B cell (primary cell): Measurements from ENCODE around the gene KATNB1. TPM values are rescaled to one million over a fixed set of nuclear protein-coding genes. Genes with fewer than 3 reads are reported as not detected.

Experiments
- ATAC-seq: fragments of 200-7000 bp; cut with Tn5 transposase; one replicate; pipeline ENCODE4 v1.10.0; 2021; ENCODE audit warnings: low read depth, mild to moderate bottlenecking, moderate number of reproducible peaks, moderate library complexity
- CTCF ChIA-PET: fragments of 350-600 bp; sonication (Branson Sonifier 250); formaldehyde crosslinking; loops from one replicate; lab custom pipeline; 2021; ENCODE audit warnings: antibody characterized with exemption, inconsistent platforms; lab: Charles Lee
- POLR2A ChIA-PET: fragments of 350-600 bp; sonication (Branson Sonifier 250); formaldehyde crosslinking; loops from one replicate; lab custom pipeline; 2021; ENCODE audit warnings: antibody characterized with exemption; lab: Charles Lee
- DNase-seq: peaks from one replicate; pipeline ENCODE4 v3.0.0; 2013
- H2AFZ ChIP-seq: 2 replicates; pipeline ENCODE4 v1.6.1; 2012; ENCODE audit warnings: mild to moderate bottlenecking, low read depth, low read length; ENCODE audit not compliant: insufficient read depth, poor library complexity, severe bottlenecking
- H3K27ac ChIP-seq, 2 donors: 1 replicate in 1 of 2; 2 replicates in 1 of 2; pipeline ENCODE4 v1.5.1; 2012 to 2013; ENCODE audit warnings: low read length in 2 of 2, mild to moderate bottlenecking in 2 of 2, moderate library complexity in 1 of 2
- H3K27me3 ChIP-seq, 4 experiments: fragments of 200-600 bp in 1 of 4; sonication (generic) in 1 of 4; replicated peaks in 1 of 4; 1 replicate in 2 of 4; 2 replicates in 2 of 4; pipeline versions ENCODE4 v1.6.1 to v1.7.0; 2013 to 2016; ENCODE audit warnings: low read length in 3 of 4, mild to moderate bottlenecking in 2 of 4, mixed read lengths in 1 of 4, moderate library complexity in 1 of 4; ENCODE audit not compliant: insufficient read depth in 4 of 4, control insufficient read depth in 3 of 4; ENCODE audit errors: control extremely low read depth in 1 of 4
- H3K36me3 ChIP-seq, 2 experiments: replicated peaks in 1 of 2; 1 replicate in 1 of 2; 2 replicates in 1 of 2; pipeline versions ENCODE4 v1.6.1 to v1.7.1; 2013; ENCODE audit warnings: low read length in 1 of 2; ENCODE audit not compliant: insufficient read depth in 2 of 2, control insufficient read depth in 1 of 2; ENCODE audit errors: control extremely low read depth in 1 of 2, extremely low read depth in 1 of 2
- H3K4me1 ChIP-seq, 2 donors: fragments of 200-600 bp in 1 of 2; sonication (generic) in 1 of 2; 1 replicate in 1 of 2; 2 replicates in 1 of 2; pipeline versions ENCODE4 v1.5.1 to v1.6.1; 2013 to 2017; ENCODE audit warnings: low read length in 2 of 2; ENCODE audit not compliant: control insufficient read depth in 2 of 2, insufficient read depth in 2 of 2
- H3K4me2 ChIP-seq: replicated peaks from 2 replicates; pipeline ENCODE3; 2012; ENCODE audit warnings: mild to moderate bottlenecking, low read depth, low read length; ENCODE audit not compliant: poor library complexity, severe bottlenecking
- H3K4me3 ChIP-seq, 5 experiments: fragments of 200-600 bp in 1 of 5; sonication (generic) in 1 of 5; 1 replicate in 3 of 5; 2 replicates in 2 of 5; pipeline versions ENCODE4 v1.5.1 to v1.7.0; 2011 to 2016; ENCODE audit warnings: low read length in 4 of 5, mild to moderate bottlenecking in 4 of 5, low read depth in 2 of 5, control low read depth in 1 of 5, moderate library complexity in 1 of 5; ENCODE audit not compliant: insufficient read depth in 1 of 5; ENCODE audit errors: control extremely low read depth in 1 of 5, extremely low read depth in 1 of 5
- H3K79me2 ChIP-seq: fragments of 200-600 bp; sonication (generic); one replicate; pipeline ENCODE4 v1.6.0; 2016; ENCODE audit warnings: low read length; ENCODE audit not compliant: control insufficient read depth, insufficient read depth
- H3K9ac ChIP-seq: fragments of 200-600 bp; sonication (generic); 2 replicates; pipeline ENCODE4 v1.6.1; 2017; ENCODE audit warnings: mild to moderate bottlenecking, low read length, moderate library complexity
- H3K9me3 ChIP-seq, 3 donors: one replicate each; pipeline versions ENCODE4 v1.6.1 to v1.7.1; 2013; ENCODE audit warnings: low read length in 2 of 3; ENCODE audit not compliant: control insufficient read depth in 2 of 3, insufficient read depth in 1 of 3; ENCODE audit errors: control extremely low read depth in 1 of 3
- H4K20me1 ChIP-seq: 2 replicates; pipeline ENCODE4 v1.6.0; 2012; ENCODE audit warnings: mild to moderate bottlenecking, low read length; ENCODE audit not compliant: insufficient read depth, control insufficient read depth, poor library complexity, severe bottlenecking
- H3K27ac Mint-ChIP-seq: one replicate; pipeline ENCODE4 v1.8.0; 2021; ENCODE audit warnings: mixed read lengths
- H3K27me3 Mint-ChIP-seq: one replicate; pipeline ENCODE4 v1.8.0; 2021; ENCODE audit warnings: mixed read lengths
- H3K4me1 Mint-ChIP-seq: one replicate; pipeline ENCODE4 v1.8.0; 2021; ENCODE audit warnings: mixed read lengths
- H3K4me3 Mint-ChIP-seq: one replicate; pipeline ENCODE4 v1.8.0; 2021; ENCODE audit warnings: mixed read lengths
- H3K9me3 Mint-ChIP-seq: one replicate; pipeline ENCODE4 v1.8.0; 2022; ENCODE audit warnings: mixed read lengths; ENCODE audit not compliant: insufficient read depth
- CTCF ChIP-seq: fragments of 200-600 bp; IDR thresholded peaks from one replicate; pipeline ENCODE4 v1.8.0; 2022; ENCODE audit warnings: antibody characterized with exemption, mild to moderate bottlenecking
- EZH2 ChIP-seq: IDR thresholded peaks from 2 replicates; pipeline ENCODE4 v1.6.1; 2012; ENCODE audit warnings: borderline replicate concordance, low read depth, mild to moderate bottlenecking, moderate library complexity, low read length; ENCODE audit not compliant: insufficient read depth, poor library complexity, severe bottlenecking
- WGBS: methylation state at CpG from one replicate; pipeline ENCODE4 v1.1.5; 2013; ENCODE audit warnings: missing lambda C conversion rate; ENCODE audit not compliant: insufficient coverage; 5-methylcytosine and 5-hydroxymethylcytosine counted together
- intact Hi-C: fragments of 100-400 bp; cut with micrococcal nuclease; formaldehyde crosslinking; loops from one replicate; pipeline ENCODE4 v1.10.0; 2022
- polyA plus RNA-seq: library from polyadenylated mRNA; depleted of rRNA; stranded (reverse); fragments of >200 nt; gene quantifications from 2 replicates; pipeline ENCODE4 v1.2.3, GENCODE V29; 2012
- total RNA-seq, 2 donors: library from RNA; stranded (reverse); fragments of 120-200 nt in 1 of 2; gene quantifications; 1 replicate in 1 of 2; 2 replicates in 1 of 2; pipeline versions ENCODE4 v1.2.3 to v1.2.4, GENCODE V29; 2013 to 2022

The KATNB1 gene
- total and polyA plus RNA-seq, 2 donors (not counting 1 experiment from before 2014, with no cell fraction given), result 20.3 to 29.0 TPM

- Mint-ChIP-seq H3K9me3 (no peaks in the 10 kb centered on the region), H3K4me1 (no peaks in the 10 kb centered on the region), H3K4me3 (no peak overlapping the region), H3K27ac (no peak overlapping the region), H3K27me3 (no peaks in the 10 kb centered on the region)
- Histone ChIP-seq H4K20me1 (no peaks in the 10 kb centered on the region), H3K4me1 (peaks cover 0 to 3% of the 10 kb centered on the region in 2 donors), H3K79me2 (no peaks in the 10 kb centered on the region), H3K9me3 (no peaks in the 10 kb centered on the region), H3K36me3 (peaks cover 0 to 3% of the 10 kb centered on the region in 2 experiments), H3K4me2 (no peak overlapping the region), H3K27me3 (no peaks in the 10 kb centered on the region), H3K27ac (no peak overlapping the region), H3K4me3 (no peak overlapping the region), H3K9ac (no peak overlapping the region), H2AFZ (no peak overlapping the region)
- 83% methylated on average over 9 of the region's 11 CpGs for WGBS
- peak; percentile 77 for DNase-seq
- peak; percentile 94 for ATAC-seq
- ChIA-PET CTCF (interaction anchor here (0.8 to 1.0 kb wide), 2 partner anchors 9 to 21 kb away, joined by 4 to 5 read pairs; partner anchors contain the start of gene KATNB1), POLR2A (no interaction called here)
- TF ChIP-seq EZH2 (no peak), CTCF (peak; percentile 80)
- intact Hi-C loops, result loop anchor here (1.0 kb wide), 1 partner anchor 22 kb away; the partner anchor contains the start of gene KATNB1
These were observed 21.8 kb downstream of the KATNB1 start for GRCh38 chr16:57757326-57757786.

GRCh38 chr16:57757883-57758282 lies 22.3 kb downstream of the KATNB1 start:
- Histone ChIP-seq H4K20me1 (no peaks in the 10 kb centered on the region), H3K27me3 (no peaks in the 10 kb centered on the region), H2AFZ (no peak overlapping the region), H3K36me3 (peaks cover 0 to 3% of the 10 kb centered on the region in 2 experiments), H3K27ac (no peak overlapping the region), H3K9ac (no peak overlapping the region), H3K4me2 (no peak overlapping the region), H3K4me3 (no peak overlapping the region), H3K9me3 (no peaks in the 10 kb centered on the region), H3K79me2 (no peaks in the 10 kb centered on the region), H3K4me1 (peaks cover 0 to 3% of the 10 kb centered on the region in 2 donors)
- 99% methylated on average over 5 of the region's 7 CpGs for WGBS
- intact Hi-C loops, result loop anchor here (1.0 kb wide), 1 partner anchor 23 kb away; the partner anchor contains the start of gene KATNB1
- Mint-ChIP-seq H3K9me3 (no peaks in the 10 kb centered on the region), H3K4me3 (no peak overlapping the region), H3K27me3 (no peaks in the 10 kb centered on the region), H3K27ac (no peak overlapping the region), H3K4me1 (no peaks in the 10 kb centered on the region)
- CTCF ChIA-PET, result interaction anchor here (1.0 kb wide), 1 partner anchor 8 kb away, joined by 4 read pairs; no protein-coding TSS in a partner anchor
- no peak for DNase-seq
- no peak for ATAC-seq
- TF ChIP-seq EZH2, result no peak
- no peak for TF ChIP-seq CTCF
- POLR2A ChIA-PET, result no interaction called here
